ENCODE measurements around the gene PRR23A.

The PRR23A gene

DNA sequence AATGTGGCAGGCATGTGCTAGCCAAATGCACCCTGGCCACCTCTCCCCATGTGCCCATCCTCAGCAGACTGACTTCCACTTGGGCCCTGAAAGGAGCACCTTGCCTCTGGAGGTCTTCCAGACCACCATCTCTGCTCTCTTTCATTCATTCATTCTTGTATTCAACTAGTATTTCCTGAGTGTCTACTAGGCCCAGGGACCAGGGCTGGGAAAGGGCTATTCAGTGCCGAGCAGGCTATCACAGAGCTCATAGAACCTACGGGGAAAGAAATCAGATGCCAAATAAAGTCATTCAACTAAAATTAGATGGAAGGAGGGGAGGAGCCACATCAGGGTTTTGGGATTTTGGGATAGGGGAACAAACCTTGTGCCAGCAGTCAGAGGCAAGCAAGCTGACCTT is 18.9 kb downstream of the PRR23A start:
- no peaks in the 10 kb centered on the region for H3K4me1 ChIP-seq (ENCODE audit: low read length)

GRCh38 chr3:138985932-138986331 is 20.1 kb downstream of the PRR23A start:
- no peaks in the 10 kb centered on the region for H3K27me3 ChIP-seq (replicated peaks; ENCODE audit: insufficient read depth, low read length)
- H3K27ac ChIP-seq (ENCODE audit: low read length) = no peak overlapping the region
- no peak for DNase-seq
- no peaks in the 10 kb centered on the region for H3K79me2 ChIP-seq (ENCODE audit: low read length)
- H3K4me2 ChIP-seq (ENCODE audit: low read depth, low read length) = no peak overlapping the region
- no peaks in the 10 kb centered on the region for H3F3A ChIP-seq (ENCODE audit: insufficient read depth, low read length)
- no peaks in the 10 kb centered on the region for H4K20me1 ChIP-seq (ENCODE audit: insufficient read depth, low read length)
- no peak overlapping the region for H2AFZ ChIP-seq (ENCODE audit: low read length)
- H3K9ac ChIP-seq (ENCODE audit: low read length) = no peak overlapping the region
- no peaks in the 10 kb centered on the region for H3K36me3 ChIP-seq (replicated peaks; ENCODE audit: insufficient read depth, low read length)
- no peak overlapping the region for H3K4me3 ChIP-seq (ENCODE audit: low read length)
- H3K9me3 ChIP-seq (replicated peaks; ENCODE audit: insufficient read depth, low read length) = no peaks in the 10 kb centered on the region
- no peaks in the 10 kb centered on the region for H3K9me2 ChIP-seq (replicated peaks; ENCODE audit: insufficient read depth, low read length)
- TF ChIP-seq EZH2 (optimal IDR thresholded peaks at IDR 0.05; ENCODE audit: low read depth, low read length) (no peak), EZH2phosphoT487 (IDR thresholded peaks at IDR 0.05; ENCODE audit: low read length) (no peak)
- TF ChIP-seq, protein P1, sequence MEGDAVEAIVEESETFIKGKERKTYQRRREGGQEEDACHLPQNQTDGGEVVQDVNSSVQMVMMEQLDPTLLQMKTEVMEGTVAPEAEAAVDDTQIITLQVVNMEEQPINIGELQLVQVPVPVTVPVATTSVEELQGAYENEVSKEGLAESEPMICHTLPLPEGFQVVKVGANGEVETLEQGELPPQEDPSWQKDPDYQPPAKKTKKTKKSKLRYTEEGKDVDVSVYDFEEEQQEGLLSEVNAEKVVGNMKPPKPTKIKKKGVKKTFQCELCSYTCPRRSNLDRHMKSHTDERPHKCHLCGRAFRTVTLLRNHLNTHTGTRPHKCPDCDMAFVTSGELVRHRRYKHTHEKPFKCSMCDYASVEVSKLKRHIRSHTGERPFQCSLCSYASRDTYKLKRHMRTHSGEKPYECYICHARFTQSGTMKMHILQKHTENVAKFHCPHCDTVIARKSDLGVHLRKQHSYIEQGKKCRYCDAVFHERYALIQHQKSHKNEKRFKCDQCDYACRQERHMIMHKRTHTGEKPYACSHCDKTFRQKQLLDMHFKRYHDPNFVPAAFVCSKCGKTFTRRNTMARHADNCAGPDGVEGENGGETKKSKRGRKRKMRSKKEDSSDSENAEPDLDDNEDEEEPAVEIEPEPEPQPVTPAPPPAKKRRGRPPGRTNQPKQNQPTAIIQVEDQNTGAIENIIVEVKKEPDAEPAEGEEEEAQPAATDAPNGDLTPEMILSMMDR (IDR thresholded peaks at IDR 0.05; ENCODE audit: low read length) = no peak
- no peaks in the 10 kb centered on the region for H3K4me1 ChIP-seq (ENCODE audit: low read length)

More for the DNA sequence above, 18.9 kb downstream of the PRR23A start:
- H3K9me2 ChIP-seq (replicated peaks; ENCODE audit: insufficient read depth, low read length) = no peaks in the 10 kb centered on the region
- TF ChIP-seq EZH2 (optimal IDR thresholded peaks at IDR 0.05; ENCODE audit: low read depth, low read length) = no peak
- TF ChIP-seq, protein P1 (IDR thresholded peaks at IDR 0.05; ENCODE audit: low read length) = no peak
- TF ChIP-seq EZH2phosphoT487 (IDR thresholded peaks at IDR 0.05; ENCODE audit: low read length) = no peak
- H3F3A ChIP-seq (ENCODE audit: insufficient read depth, low read length) = no peaks in the 10 kb centered on the region
- H3K9me3 ChIP-seq (replicated peaks; ENCODE audit: insufficient read depth, low read length) = no peaks in the 10 kb centered on the region
- no peak for DNase-seq
- no peak overlapping the region for H3K9ac ChIP-seq (ENCODE audit: low read length)
- H3K4me3 ChIP-seq (ENCODE audit: low read length) = no peak overlapping the region
- H3K27me3 ChIP-seq (replicated peaks; ENCODE audit: insufficient read depth, low read length) = no peaks in the 10 kb centered on the region
- no peaks in the 10 kb centered on the region for H3K79me2 ChIP-seq (ENCODE audit: low read length)
- H2AFZ ChIP-seq (ENCODE audit: low read length) = no peak overlapping the region
- H4K20me1 ChIP-seq (ENCODE audit: insufficient read depth, low read length) = no peaks in the 10 kb centered on the region
- no peak overlapping the region for H3K4me2 ChIP-seq (ENCODE audit: low read depth, low read length)
- no peak overlapping the region for H3K27ac ChIP-seq (ENCODE audit: low read length)
- no peaks in the 10 kb centered on the region for H3K36me3 ChIP-seq (replicated peaks; ENCODE audit: insufficient read depth, low read length)

DNA sequence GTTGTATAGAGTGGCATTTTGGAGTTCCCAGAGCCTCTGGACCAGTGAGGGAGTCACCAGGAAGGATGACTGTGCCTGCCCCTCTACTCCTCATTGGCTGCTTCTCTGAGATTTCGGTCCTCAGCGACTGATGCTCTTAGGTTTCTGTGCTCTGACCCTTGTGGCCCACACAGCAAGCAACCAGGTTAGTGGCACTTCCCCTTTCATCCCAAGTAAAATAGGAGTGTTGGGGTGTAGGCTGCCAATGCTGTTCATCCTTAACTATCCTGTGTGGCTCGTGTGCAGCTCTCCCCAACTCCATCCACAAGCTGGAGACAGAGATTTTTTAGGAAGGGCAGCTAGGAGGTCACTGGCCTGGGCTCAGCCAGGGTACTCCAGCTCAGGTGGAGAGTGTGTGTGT is 21.3 kb downstream of the PRR23A start:
- Histone ChIP-seq H3K36me3 (replicated peaks; ENCODE audit: insufficient read depth, low read length) (no peaks in the 10 kb centered on the region), H3K9me2 (replicated peaks; ENCODE audit: insufficient read depth, low read length) (no peaks in the 10 kb centered on the region), H3K9me3 (replicated peaks; ENCODE audit: insufficient read depth, low read length) (no peaks in the 10 kb centered on the region), H2AFZ (ENCODE audit: low read length) (no peak overlapping the region), H3F3A (ENCODE audit: insufficient read depth, low read length) (no peaks in the 10 kb centered on the region), H3K4me1 (ENCODE audit: low read length) (no peaks in the 10 kb centered on the region), H3K4me3 (ENCODE audit: low read length) (no peak overlapping the region), H3K27me3 (replicated peaks; ENCODE audit: insufficient read depth, low read length) (no peaks in the 10 kb centered on the region), H3K79me2 (ENCODE audit: low read length) (no peaks in the 10 kb centered on the region), H3K9ac (ENCODE audit: low read length) (no peak overlapping the region), H4K20me1 (ENCODE audit: insufficient read depth, low read length) (no peaks in the 10 kb centered on the region), H3K4me2 (ENCODE audit: low read depth, low read length) (no peak overlapping the region), H3K27ac (ENCODE audit: low read length) (no peak overlapping the region)
- no peak for TF ChIP-seq EZH2 (optimal IDR thresholded peaks at IDR 0.05; ENCODE audit: low read depth, low read length)
- TF ChIP-seq EZH2phosphoT487 (IDR thresholded peaks at IDR 0.05; ENCODE audit: low read length) = no peak
- TF ChIP-seq, protein P1 (IDR thresholded peaks at IDR 0.05; ENCODE audit: low read length) = no peak
- DNase-seq = no peak

Data from MM.1S (cell line).